CD14-positive monocyte (primary cell): Measurements from ENCODE around the gene MECP2. TPM values are rescaled to one million over a fixed set of nuclear protein-coding genes. Genes with fewer than 3 reads are reported as not detected.

Source experiments
- DNase-seq, 3 donors: peaks; one replicate each; pipeline ENCODE4 v3.0.0-alpha.2; 2011 to 2022
- H2AFZ ChIP-seq: 2 replicates; pipeline ENCODE4 v1.6.0; 2012; ENCODE audit warnings: mild to moderate bottlenecking, low read depth, low read length, inconsistent platforms; ENCODE audit not compliant: insufficient read depth, poor library complexity, severe bottlenecking
- H3K27ac ChIP-seq, 2 donors: 1 replicate in 1 of 2; 2 replicates in 1 of 2; pipeline ENCODE4 v1.5.1; 2012 to 2013; ENCODE audit warnings: low read length in 2 of 2, control low read depth in 1 of 2, inconsistent platforms in 1 of 2, low read depth in 1 of 2, mild to moderate bottlenecking in 1 of 2
- H3K27me3 ChIP-seq, 2 donors: one replicate each; pipeline versions ENCODE4 v1.6.0 to v1.6.1; 2011 to 2013; ENCODE audit warnings: low read length in 2 of 2; ENCODE audit not compliant: control insufficient read depth in 2 of 2, insufficient read depth in 2 of 2
- H3K36me3 ChIP-seq, 2 donors: replicated peaks in 1 of 2; 1 replicate in 1 of 2; 2 replicates in 1 of 2; pipeline versions ENCODE4 v1.5.1 to v1.6.1; 2012 to 2013; ENCODE audit warnings: low read length in 2 of 2, control low read depth in 1 of 2, inconsistent platforms in 1 of 2, mild to moderate bottlenecking in 1 of 2; ENCODE audit not compliant: insufficient read depth in 2 of 2, control insufficient read depth in 1 of 2
- H3K4me1 ChIP-seq, 2 donors: 1 replicate in 1 of 2; 2 replicates in 1 of 2; pipeline versions ENCODE4 v1.5.1 to v1.6.1; 2012 to 2013; ENCODE audit warnings: low read length in 2 of 2, control low read depth in 1 of 2, inconsistent platforms in 1 of 2, mild to moderate bottlenecking in 1 of 2, moderate library complexity in 1 of 2; ENCODE audit not compliant: insufficient read depth in 2 of 2, control insufficient read depth in 1 of 2
- H3K4me2 ChIP-seq: replicated peaks from 2 replicates; pipeline ENCODE3; 2012; ENCODE audit warnings: low read length, moderate library complexity, mild to moderate bottlenecking; ENCODE audit not compliant: poor library complexity, severe bottlenecking; ENCODE audit errors: extremely low read depth
- H3K4me3 ChIP-seq, 3 experiments: fragments of 200-600 bp in 1 of 3; sonication (generic) in 1 of 3; replicated peaks in 1 of 3; 1 replicate in 2 of 3; 2 replicates in 1 of 3; pipeline ENCODE4 v1.5.1; 2011 to 2013; ENCODE audit warnings: low read length in 3 of 3, mild to moderate bottlenecking in 3 of 3, control low read depth in 2 of 3, low read depth in 2 of 3, inconsistent platforms in 1 of 3, moderate library complexity in 1 of 3
- H3K79me2 ChIP-seq: 2 replicates; pipeline ENCODE4 v1.6.0; 2012; ENCODE audit warnings: mild to moderate bottlenecking, control low read depth, inconsistent platforms, low read length, moderate library complexity; ENCODE audit not compliant: insufficient read depth
- H3K9ac ChIP-seq: 2 replicates; pipeline ENCODE4 v1.6.0; 2017; ENCODE audit warnings: low read length, mild to moderate bottlenecking; ENCODE audit not compliant: insufficient read depth, poor library complexity, severe bottlenecking
- H3K9me3 ChIP-seq, 2 donors: replicated peaks in 1 of 2; 1 replicate in 1 of 2; 2 replicates in 1 of 2; pipeline versions ENCODE4 v1.5.1 to v1.6.1; 2012 to 2013; ENCODE audit warnings: low read length in 2 of 2, control low read depth in 1 of 2; ENCODE audit not compliant: control insufficient read depth in 1 of 2, insufficient read depth in 1 of 2
- H4K20me1 ChIP-seq: 2 replicates; pipeline ENCODE4 v1.6.0; 2012; ENCODE audit warnings: mild to moderate bottlenecking, low read length, control low read depth, moderate library complexity; ENCODE audit not compliant: insufficient read depth
- H3K27ac Mint-ChIP-seq, 7 donors: one replicate each; pipeline ENCODE4 v1.8.0; 2020; ENCODE audit warnings: mild to moderate bottlenecking in 7 of 7, mixed read lengths in 7 of 7, moderate library complexity in 6 of 7, inconsistent platforms in 2 of 7
- H3K27me3 Mint-ChIP-seq, 3 donors: one replicate each; pipeline ENCODE4 v1.8.0; 2021 to 2022; ENCODE audit warnings: low read depth in 3 of 3, mild to moderate bottlenecking in 3 of 3, mixed read lengths in 3 of 3, moderate library complexity in 3 of 3, inconsistent platforms in 1 of 3
- H3K36me3 Mint-ChIP-seq, 2 donors: one replicate each; pipeline ENCODE4 v1.8.0; 2020; ENCODE audit warnings: mixed read lengths in 2 of 2, inconsistent platforms in 1 of 2, mild to moderate bottlenecking in 1 of 2
- H3K4me1 Mint-ChIP-seq: one replicate; pipeline ENCODE4 v1.8.0; 2020; ENCODE audit warnings: mild to moderate bottlenecking, mixed read lengths
- H3K4me3 Mint-ChIP-seq, 2 donors: one replicate each; pipeline ENCODE4 v1.8.0; 2020; ENCODE audit warnings: mild to moderate bottlenecking in 2 of 2, mixed read lengths in 2 of 2, moderate library complexity in 1 of 2
- H3K9me3 Mint-ChIP-seq, 7 donors: one replicate each; pipeline ENCODE4 v1.8.0; 2020 to 2022; ENCODE audit warnings: mixed read lengths in 7 of 7, mild to moderate bottlenecking in 6 of 7, moderate library complexity in 6 of 7, inconsistent platforms in 2 of 7
- WGBS: methylation state at CpG from one replicate; pipeline ENCODE4 v1.1.5; 2013; ENCODE audit warnings: missing lambda C conversion rate; ENCODE audit not compliant: insufficient coverage; 5-methylcytosine and 5-hydroxymethylcytosine counted together
- intact Hi-C, 2 donors: fragments of 100-400 bp; cut with micrococcal nuclease; formaldehyde crosslinking; loops; one replicate each; pipeline versions ENCODE4 v1.15.0 to v1.15.1; 2023
- polyA plus RNA-seq, 3 donors: library from polyadenylated mRNA; depleted of rRNA in 1 of 3; unstranded in 2 of 3; stranded (reverse) in 1 of 3; fragments of 300-500 nt in 2 of 3; fragments of >200 nt in 1 of 3; fragmentation: Illumina TruSeq in 2 of 3; gene quantifications; 1 replicate in 2 of 3; 2 replicates in 1 of 3; pipeline ENCODE4 v1.2.3, GENCODE V29; 2012 to 2021
- TF ChIP-seq, protein P1 (sequence below): fragments of 200-600 bp; IDR thresholded peaks from one replicate; pipeline ENCODE4 v1.8.0; 2022; ENCODE audit warnings: antibody characterized with exemption, mild to moderate bottlenecking

MECP2 gene
- polyA plus RNA-seq, 3 donors: 5.2 to 21.2 (median 9.6) TPM

- Histone ChIP-seq H2AFZ (no peak overlapping the region), H3K9me3 (no peaks in the 10 kb centered on the region), H3K27ac (no peak overlapping the region), H3K4me2 (no peak overlapping the region), H3K27me3 (peaks cover 0 to 28% of the 10 kb centered on the region in 2 donors), H3K36me3 (peaks cover 24 to 47% of the 10 kb centered on the region in 2 donors), H3K79me2 (peaks cover 44% of the 10 kb centered on the region), H3K4me1 (peaks cover 13 to 14% of the 10 kb centered on the region in 2 donors), H4K20me1 (peaks cover 75% of the 10 kb centered on the region), H3K4me3 (no peak overlapping the region), H3K9ac (no peak overlapping the region)
- H3K9me3 Mint-ChIP-seq: peaks cover 0 to 2% (median 0%) of the 10 kb centered on the region in 7 donors
- H3K36me3 Mint-ChIP-seq: peaks cover 50 to 61% of the 10 kb centered on the region in 2 donors
- H3K27ac Mint-ChIP-seq: peak overlapping the region in 1 of 7 donors; percentile 58
- peaks cover 32% of the 10 kb centered on the region for H3K4me1 Mint-ChIP-seq
- TF ChIP-seq, protein P1, sequence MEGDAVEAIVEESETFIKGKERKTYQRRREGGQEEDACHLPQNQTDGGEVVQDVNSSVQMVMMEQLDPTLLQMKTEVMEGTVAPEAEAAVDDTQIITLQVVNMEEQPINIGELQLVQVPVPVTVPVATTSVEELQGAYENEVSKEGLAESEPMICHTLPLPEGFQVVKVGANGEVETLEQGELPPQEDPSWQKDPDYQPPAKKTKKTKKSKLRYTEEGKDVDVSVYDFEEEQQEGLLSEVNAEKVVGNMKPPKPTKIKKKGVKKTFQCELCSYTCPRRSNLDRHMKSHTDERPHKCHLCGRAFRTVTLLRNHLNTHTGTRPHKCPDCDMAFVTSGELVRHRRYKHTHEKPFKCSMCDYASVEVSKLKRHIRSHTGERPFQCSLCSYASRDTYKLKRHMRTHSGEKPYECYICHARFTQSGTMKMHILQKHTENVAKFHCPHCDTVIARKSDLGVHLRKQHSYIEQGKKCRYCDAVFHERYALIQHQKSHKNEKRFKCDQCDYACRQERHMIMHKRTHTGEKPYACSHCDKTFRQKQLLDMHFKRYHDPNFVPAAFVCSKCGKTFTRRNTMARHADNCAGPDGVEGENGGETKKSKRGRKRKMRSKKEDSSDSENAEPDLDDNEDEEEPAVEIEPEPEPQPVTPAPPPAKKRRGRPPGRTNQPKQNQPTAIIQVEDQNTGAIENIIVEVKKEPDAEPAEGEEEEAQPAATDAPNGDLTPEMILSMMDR: no peak
- intact Hi-C loops: no loop called here
- DNase-seq: no peak
- no peak overlapping the region for H3K4me3 Mint-ChIP-seq
- WGBS: 100% methylated on average over 2 of the region's 10 CpGs
- H3K27me3 Mint-ChIP-seq: peaks cover 0 to 54% (median 3%) of the 10 kb centered on the region in 3 donors
Measured at GRCh38 chrX:154046031-154046781, 51.3 kb downstream of the MECP2 start.

DNA sequence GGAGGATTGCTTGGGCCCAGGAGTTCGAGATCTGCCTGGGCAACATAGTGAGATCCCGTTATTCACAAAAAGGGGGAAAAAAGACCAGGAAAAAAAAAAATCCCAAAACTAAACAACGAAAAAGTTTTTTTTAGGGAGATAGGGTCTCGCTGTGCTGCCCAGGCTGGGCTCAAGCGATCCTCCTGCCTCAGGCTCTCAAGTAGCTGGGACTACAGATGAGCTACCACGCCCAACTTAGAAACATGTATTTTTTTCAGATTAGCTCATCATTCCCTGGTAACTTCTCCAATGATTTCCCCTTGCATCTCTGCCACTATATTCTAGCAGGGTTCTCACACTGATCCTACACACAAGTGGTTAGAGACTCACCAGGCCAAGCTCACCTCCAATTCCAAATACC, 53.4 kb downstream of the MECP2 start:
- DNase-seq: no peak
- 100% methylated on average over 1 of the region's 6 CpGs for WGBS
- H3K4me1 ChIP-seq: peaks cover 31 to 35% of the 10 kb centered on the region in 2 donors
- H3K27me3 ChIP-seq: peaks cover 0 to 29% of the 10 kb centered on the region in 2 donors
- H3K4me2 ChIP-seq: no peak overlapping the region
- intact Hi-C loops: no loop called here
- no peak overlapping the region for H3K27ac ChIP-seq
- Mint-ChIP-seq H3K9me3 (peaks cover 0 to 4% (median 0%) of the 10 kb centered on the region in 7 donors), H3K36me3 (peaks cover 43 to 47% of the 10 kb centered on the region in 2 donors), H3K27me3 (peaks cover 0 to 51% (median 0%) of the 10 kb centered on the region in 3 donors), H3K27ac (peak overlapping the region in 4 of 7 donors; percentile 30 to 95 (median 86)), H3K4me3 (no peak overlapping the region), H3K4me1 (peaks cover 44% of the 10 kb centered on the region)
- H2AFZ ChIP-seq: no peak overlapping the region
- TF ChIP-seq, protein P1: no peak
- H3K79me2 ChIP-seq: peaks cover 33% of the 10 kb centered on the region
- H3K4me3 ChIP-seq: no peak overlapping the region
- peaks cover 13 to 32% of the 10 kb centered on the region in 2 donors for H3K36me3 ChIP-seq
- no peak overlapping the region for H3K9ac ChIP-seq
- no peaks in the 10 kb centered on the region for H3K9me3 ChIP-seq
- H4K20me1 ChIP-seq: peaks cover 68% of the 10 kb centered on the region
